ENCODE measurements around the gene VAPA.
"Not testable (repeated sequence)": the region's sequence is repeated elsewhere in the genome, so short reads cannot be mapped to it uniquely, and the experiment has no call there.

DNA sequence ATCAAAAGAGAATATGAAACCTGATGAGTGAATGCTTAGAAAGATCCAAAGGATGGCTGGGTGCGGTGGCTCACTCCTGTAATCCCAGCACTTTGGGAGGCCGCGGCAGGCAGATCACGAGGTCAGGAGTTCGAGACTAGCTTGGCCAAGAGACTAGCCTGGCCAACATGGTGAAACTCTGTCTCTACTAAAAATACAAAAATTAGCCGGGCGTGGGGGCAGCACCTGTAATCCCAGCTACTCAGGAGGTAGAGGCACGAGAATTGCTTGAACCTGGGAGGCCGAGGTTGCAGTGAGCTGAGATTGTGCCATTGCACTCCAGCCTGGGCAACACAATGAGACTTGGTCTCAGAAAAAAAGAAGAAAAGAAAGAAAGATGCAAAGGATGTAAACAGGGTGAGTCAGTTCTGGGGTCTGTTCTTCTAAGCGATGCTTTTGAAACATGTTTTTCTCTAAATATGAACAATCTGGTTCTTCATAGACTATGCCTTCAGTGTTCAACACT, 16.0 kb upstream of the VAPA start:
- TF ChIP-seq ARNT (IDR thresholded peaks at IDR 0.05); BHLHE40 (IDR thresholded peaks at IDR 0.05; ENCODE audit: borderline replicate concordance); SP1 (IDR thresholded peaks at IDR 0.05); TARDBP (IDR thresholded peaks at IDR 0.05); FOXM1 (IDR thresholded peaks at IDR 0.05; ENCODE audit: borderline replicate concordance); ELF4 (IDR thresholded peaks at IDR 0.05); FOXA1 (IDR thresholded peaks at IDR 0.05): not testable (repeated sequence)

All from HEK293T (cell line).